OCI-LY7 (cell line): Measurements from ENCODE around the gene PALLD. TPM values are rescaled to one million over a fixed set of nuclear protein-coding genes. Genes with fewer than 3 reads are reported as not detected.

Source experiments
- BruUV-seq: library from RNA; stranded (reverse); fragments of 400-500 nt; replicated peaks from 2 replicates; lab custom pipeline; 2021; lab: Mats Ljungman, UMichigan
- CTCF ChIA-PET: fragments of 300-600 bp; sonication (Branson Sonifier 250); formaldehyde crosslinking; loops from one replicate; lab custom pipeline; 2022; ENCODE audit warnings: antibody characterized with exemption; ENCODE audit not compliant: unreplicated experiment; lab: Charles Lee
- POLR2A ChIA-PET: fragments of 300-600 bp; sonication (Branson Sonifier 250); formaldehyde crosslinking; loops from one replicate; lab custom pipeline; 2022; ENCODE audit warnings: antibody characterized with exemption; lab: Charles Lee
- DNase-seq: peaks from one replicate; pipeline ENCODE4 v3.0.0-alpha.2; 2015; ENCODE audit warnings: low spot score
- H2AFZ ChIP-seq: fragments of 200-600 bp; sonication (generic), shearing (Covaris generic); 2 replicates; pipeline ENCODE4 v1.6.1; 2014; ENCODE audit warnings: mild to moderate bottlenecking, antibody characterized with exemption, low read length, moderate library complexity
- H3K27ac ChIP-seq: fragments of 200-600 bp; sonication (generic); 2 replicates; pipeline ENCODE4 v1.5.1; 2014; ENCODE audit warnings: mixed run types, low read depth, mild to moderate bottlenecking, moderate library complexity, low read length, inconsistent platforms; ENCODE audit not compliant: poor library complexity, severe bottlenecking
- H3K36me3 ChIP-seq: fragments of 200-600 bp; sonication (generic); 2 replicates; pipeline ENCODE4 v1.6.1; 2014; ENCODE audit warnings: mild to moderate bottlenecking, antibody characterized with exemption, low read length, moderate library complexity, mixed read lengths; ENCODE audit not compliant: insufficient read depth
- H3K4me1 ChIP-seq: fragments of 200-600 bp; sonication (generic); 2 replicates; pipeline ENCODE4 v1.5.1; 2014; ENCODE audit warnings: mild to moderate bottlenecking, low read length; ENCODE audit not compliant: insufficient read depth, poor library complexity, severe bottlenecking
- H3K4me2 ChIP-seq: fragments of 200-600 bp; sonication (generic); 2 replicates; pipeline ENCODE4 v1.6.1; 2014; ENCODE audit warnings: mild to moderate bottlenecking, low read length
- H3K4me3 ChIP-seq: fragments of 200-600 bp; sonication (generic); 2 replicates; pipeline ENCODE4 v1.5.1; 2014; ENCODE audit warnings: mild to moderate bottlenecking, low read depth, low read length; ENCODE audit not compliant: poor library complexity, severe bottlenecking
- H3K79me2 ChIP-seq: fragments of 200-600 bp; sonication (generic); 2 replicates; pipeline ENCODE4 v1.6.1; 2016; ENCODE audit warnings: low read depth, mild to moderate bottlenecking, low read length, moderate library complexity, mixed read lengths; ENCODE audit not compliant: insufficient read depth
- H3K9me2 ChIP-seq: fragments of 200-600 bp; sonication (generic); 2 replicates; pipeline ENCODE4 v1.6.1; 2016; ENCODE audit warnings: mild to moderate bottlenecking, low read length, mixed read lengths; ENCODE audit not compliant: insufficient read depth
- H3K9me3 ChIP-seq: fragments of 200-600 bp; sonication (generic); 2 replicates; pipeline ENCODE4 v1.6.1; 2014; ENCODE audit warnings: mild to moderate bottlenecking, mixed run types, low read length, mixed read lengths
- H4K20me1 ChIP-seq: fragments of 200-600 bp; sonication (generic); 2 replicates; pipeline ENCODE4 v1.6.1; 2014; ENCODE audit warnings: mild to moderate bottlenecking, antibody characterized with exemption, low read length, moderate library complexity, mixed read lengths; ENCODE audit not compliant: insufficient read depth
- CTCF ChIP-seq: fragments of 200-600 bp; sonication (generic); conservative IDR thresholded peaks from 2 replicates; pipeline ENCODE4 v1.5.1; 2014; ENCODE audit warnings: mild to moderate bottlenecking, antibody characterized with exemption, low read length, moderate library complexity, mixed read lengths
- EZH2phosphoT487 ChIP-seq: fragments of 200-600 bp; sonication (generic); IDR thresholded peaks from 2 replicates; pipeline ENCODE4 v1.6.1; 2018; ENCODE audit warnings: low read depth, borderline replicate concordance, mild to moderate bottlenecking, mixed run types, antibody characterized with exemption, low read length, moderate library complexity, mixed read lengths
- intact Hi-C: fragments of 100-400 bp; cut with micrococcal nuclease; formaldehyde crosslinking; loops from one replicate; pipeline ENCODE4 v1.10.0; 2022; ENCODE audit not compliant: unreplicated experiment
- total RNA-seq, 2 experiments: library from RNA; depleted of rRNA in 1 of 2; stranded (reverse); fragments of >200 nt in 1 of 2; shearing (Covaris generic) in 1 of 2; gene quantifications; 2 replicates each; pipeline ENCODE4 v1.2.3, GENCODE V29; 2014 to 2022

The PALLD gene
- total RNA-seq, 2 experiments from 2014 or later = 0.73 to 2.8 TPM

DNA sequence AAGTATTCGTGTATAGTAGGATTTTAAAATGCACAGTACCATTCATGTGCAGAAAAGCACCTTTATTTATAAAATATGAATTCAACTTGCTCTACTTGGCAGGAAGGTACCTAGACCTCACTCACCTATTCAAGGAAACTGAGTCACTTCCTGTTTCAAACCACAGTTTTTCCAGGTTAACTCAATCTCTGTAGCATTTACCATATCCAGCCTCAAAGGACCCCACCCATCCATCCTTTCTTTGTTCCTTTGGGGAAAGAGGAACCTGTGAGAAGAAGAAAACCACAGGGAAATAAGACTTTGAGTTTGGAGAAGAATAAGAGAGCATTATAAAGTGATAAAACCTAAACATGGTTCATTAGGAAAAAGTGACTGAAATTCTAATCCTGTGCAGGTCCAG lies 262.5 kb downstream of the PALLD start:
- no peaks in the 10 kb centered on the region for H3K36me3 ChIP-seq
- no peak for DNase-seq
- intact Hi-C loops = no loop called here
- H3K4me3 ChIP-seq = no peak overlapping the region
- H4K20me1 ChIP-seq = no peaks in the 10 kb centered on the region
- POLR2A ChIA-PET = no interaction called here
- no peak overlapping the region for H3K27ac ChIP-seq
- H2AFZ ChIP-seq = no peak overlapping the region
- no peaks in the 10 kb centered on the region for H3K4me1 ChIP-seq
- no peak overlapping the region for H3K4me2 ChIP-seq
- no peaks in the 10 kb centered on the region for H3K9me3 ChIP-seq
- BruUV-seq = no TSS peak
- no peak for TF ChIP-seq CTCF
- TF ChIP-seq EZH2phosphoT487 = no peak
- CTCF ChIA-PET = no interaction called here
- no peaks in the 10 kb centered on the region for H3K79me2 ChIP-seq
- H3K9me2 ChIP-seq = no peaks in the 10 kb centered on the region

DNA sequence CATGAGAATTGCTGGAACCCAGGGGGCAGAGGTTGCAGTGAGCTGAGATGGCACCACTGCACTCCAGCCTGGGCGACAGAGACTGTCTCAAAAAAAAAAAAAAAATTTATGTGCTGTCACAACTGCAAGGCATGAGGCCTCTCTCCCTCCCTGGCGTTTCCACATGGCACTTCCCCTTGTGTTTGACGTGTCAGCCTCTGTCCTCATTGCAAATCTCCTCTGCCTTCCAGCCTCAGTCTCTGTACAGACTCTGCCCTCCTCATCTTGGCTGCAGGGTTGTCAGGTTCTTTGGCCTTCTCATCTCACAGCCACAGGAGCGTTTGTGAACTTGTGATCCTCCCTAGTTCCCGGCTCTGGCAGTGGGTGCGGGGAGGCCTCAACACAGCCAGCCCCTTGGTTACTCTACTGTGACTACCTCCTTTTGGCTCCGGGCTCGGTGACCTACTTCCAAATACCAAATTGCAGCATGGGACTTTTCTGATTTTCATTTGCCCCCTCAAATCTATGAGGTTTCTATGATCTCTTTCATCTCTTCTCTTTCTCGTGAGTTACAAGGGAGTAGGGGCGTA lies 263.2 kb downstream of the PALLD start:
- no TSS peak for BruUV-seq

More for the DNA sequence above, 263.2 kb downstream of the PALLD start:
- H3K4me1 ChIP-seq = no peaks in the 10 kb centered on the region
- no peak overlapping the region for H3K4me3 ChIP-seq
- TF ChIP-seq CTCF = no peak
- TF ChIP-seq EZH2phosphoT487 = no peak
- ChIA-PET CTCF (no interaction called here), POLR2A (no interaction called here)
- no peak overlapping the region for H2AFZ ChIP-seq
- no peak for DNase-seq
- no peaks in the 10 kb centered on the region for H4K20me1 ChIP-seq
- no peaks in the 10 kb centered on the region for H3K36me3 ChIP-seq
- H3K4me2 ChIP-seq = no peak overlapping the region
- H3K27ac ChIP-seq = no peak overlapping the region
- H3K9me2 ChIP-seq = no peaks in the 10 kb centered on the region
- H3K79me2 ChIP-seq = no peaks in the 10 kb centered on the region
- intact Hi-C loops = no loop called here
- H3K9me3 ChIP-seq = no peaks in the 10 kb centered on the region
